GM12878 (cell line): ENCODE measurements around the gene OPRD1. TPM values are rescaled to one million over a fixed set of nuclear protein-coding genes. Genes with fewer than 3 reads are reported as not detected.

ENCODE experiments used
- ATAC-seq: fragments of 200-7000 bp; cut with Tn5 transposase; 3 replicates; pipeline ENCODE4 v1.9.1; 2020; ENCODE audit warnings: mild to moderate bottlenecking, moderate library complexity
- BruUV-seq: library from RNA; stranded (reverse); fragments of 400-500 nt; replicated peaks from 2 replicates; lab custom pipeline; 2021; lab: Mats Ljungman, UMichigan
- CTCF ChIA-PET: fragments of 300-600 bp; sonication (Branson Sonifier 250); formaldehyde crosslinking; extraction: SDS; loops from one replicate; lab custom pipeline; 2021; ENCODE audit warnings: inconsistent platforms; lab: Yijun Ruan, JAX
- POLR2A ChIA-PET: fragments of 350-600 bp; formaldehyde crosslinking; extraction: SDS; loops from one replicate; lab custom pipeline; 2021; ENCODE audit warnings: inconsistent platforms; lab: Charles Lee
- RAD21 ChIA-PET: fragments of 300-600 bp; sonication (Branson Sonifier 250); formaldehyde crosslinking; loops from one replicate; lab custom pipeline; 2023; ENCODE audit warnings: antibody characterized with exemption; ENCODE audit not compliant: unreplicated experiment; lab: Charles Lee
- SMC1A ChIA-PET: fragments of 300-600 bp; sonication (Branson Sonifier 250); formaldehyde crosslinking; loops from one replicate; lab custom pipeline; 2023; ENCODE audit not compliant: unreplicated experiment, uncharacterized antibody; lab: Charles Lee
- DNase-seq: peaks from one replicate; pipeline ENCODE4 v3.0.0-alpha.2; 2011; ENCODE audit warnings: low read depth, low spot score
- FAIRE-seq: peaks from 3 replicates; lab custom pipeline; 2011; peaks lifted over from hg19 to GRCh38; lab: Jason Lieb, UNC
- H2AFZ ChIP-seq: 2 replicates; pipeline ENCODE4 v1.6.0; 2011; ENCODE audit warnings: low read depth, low read length, control low read depth; ENCODE audit not compliant: control insufficient read depth
- H3K27ac ChIP-seq: 2 replicates; pipeline ENCODE4 v1.5.1; 2011; ENCODE audit warnings: control low read depth; ENCODE audit not compliant: control insufficient read depth, insufficient read depth
- H3K27me3 ChIP-seq, 2 experiments: replicated peaks in 1 of 2; 2 replicates each; pipeline versions ENCODE4 v1.6.0 to v1.6.1; 2011; ENCODE audit warnings: low read length in 1 of 2; ENCODE audit not compliant: control insufficient read depth in 2 of 2, insufficient read depth in 2 of 2
- H3K36me3 ChIP-seq, 2 experiments: 2 replicates each; pipeline ENCODE4 v1.5.1; 2011; ENCODE audit warnings: low read length in 1 of 2; ENCODE audit not compliant: control insufficient read depth in 2 of 2, insufficient read depth in 2 of 2
- H3K4me1 ChIP-seq: 2 replicates; pipeline ENCODE4 v1.6.1; 2011; ENCODE audit warnings: mild to moderate bottlenecking, low read length, moderate library complexity, mixed read lengths; ENCODE audit not compliant: control insufficient read depth, insufficient read depth
- H3K4me2 ChIP-seq: 2 replicates; pipeline ENCODE4 v1.6.0; 2011; ENCODE audit warnings: control low read depth; ENCODE audit not compliant: control insufficient read depth, insufficient read depth
- H3K4me3 ChIP-seq: fragments of 200-600 bp; sonication (generic); 2 replicates; pipeline ENCODE4 v1.5.1; 2016
- H3K79me2 ChIP-seq: 2 replicates; pipeline ENCODE4 v1.6.0; 2011; ENCODE audit warnings: low read length; ENCODE audit not compliant: control insufficient read depth, insufficient read depth
- H3K9ac ChIP-seq: 2 replicates; pipeline ENCODE4 v1.8.0; 2011; ENCODE audit warnings: low read length, control low read depth, mixed read lengths; ENCODE audit not compliant: control insufficient read depth, insufficient read depth
- H3K9me3 ChIP-seq: replicated peaks from 3 replicates; pipeline ENCODE4 v1.5.1; 2011; ENCODE audit warnings: mild to moderate bottlenecking, low read length; ENCODE audit not compliant: control insufficient read depth, insufficient read depth
- H4K20me1 ChIP-seq: 2 replicates; pipeline ENCODE4 v1.6.0; 2011; ENCODE audit not compliant: control insufficient read depth, insufficient read depth
- ETV6 ChIP-seq, 2 experiments: fragments of 450-650 bp in 1 of 2; IDR thresholded peaks in 1 of 2; conservative IDR thresholded peaks in 1 of 2; 2 replicates each; pipeline ENCODE4 v1.6.1; 2014; ENCODE audit warnings: antibody characterized with exemption in 1 of 2, borderline replicate concordance in 1 of 2, low read depth in 1 of 2, mild to moderate bottlenecking in 1 of 2, moderate library complexity in 1 of 2
- HCFC1 ChIP-seq: fragments of 150-350 bp; IDR thresholded peaks from 2 replicates; pipeline ENCODE4 v1.6.1; 2014; ENCODE audit warnings: low read length
- MTA2 ChIP-seq: fragments of 450-650 bp; IDR thresholded peaks from 2 replicates; pipeline ENCODE4 v1.6.1; 2016; ENCODE audit warnings: low read depth, mild to moderate bottlenecking, moderate library complexity
- POLR2AphosphoS5 ChIP-seq: IDR thresholded peaks from 2 replicates; pipeline ENCODE4 v1.6.1; 2011; ENCODE audit warnings: mild to moderate bottlenecking, low read length, inconsistent platforms
- RCOR1 ChIP-seq: conservative IDR thresholded peaks from 2 replicates; pipeline ENCODE4 v1.6.1; 2012; ENCODE audit warnings: low read depth, low read length, improper control_type of control experiment
- RELA ChIP-seq: fragments of 450-650 bp; IDR thresholded peaks from 2 replicates; pipeline ENCODE4 v1.8.0; 2014; ENCODE audit warnings: borderline replicate concordance; ENCODE audit not compliant: partially characterized antibody
- SP1 ChIP-seq: IDR thresholded peaks from one replicate; pipeline ENCODE4 v1.6.1; 2011; ENCODE audit warnings: low read depth, low read length
- SUZ12 ChIP-seq: fragments of 200-600 bp; sonication (generic); IDR thresholded peaks from one replicate; pipeline ENCODE4 v1.6.1; 2018; ENCODE audit warnings: antibody characterized with exemption, mild to moderate bottlenecking; ENCODE audit not compliant: unreplicated experiment
- ZNF384 ChIP-seq: IDR thresholded peaks from 2 replicates; pipeline ENCODE4 v1.6.1; 2012; ENCODE audit warnings: low read depth, mild to moderate bottlenecking, low read length, improper control_type of control experiment, borderline replicate concordance
- WGBS: methylation state at CpG from one replicate; pipeline ENCODE4 v1.1.6; 2016; ENCODE audit warnings: low lambda C conversion rate; ENCODE audit not compliant: insufficient replicate concordance, insufficient coverage; ENCODE audit errors: missing lambda C conversion rate; 5-methylcytosine and 5-hydroxymethylcytosine counted together
- in situ Hi-C: fragments of 300-500 bp; cut with MboI; formaldehyde crosslinking; loops from 9 replicates; pipeline ENCODE4 v1.14.3; 2018; ENCODE audit warnings: mixed read lengths
- intact Hi-C: fragments of 100-400 bp; cut with micrococcal nuclease; formaldehyde crosslinking; loops from one replicate; pipeline ENCODE4 v1.14.2; 2022; ENCODE audit not compliant: unreplicated experiment
- polyA plus RNA-seq, 11 experiments: library from polyadenylated mRNA; depleted of rRNA in 4 of 11; unstranded in 6 of 11; stranded (reverse) in 5 of 11; fragments of >200 nt; fragmentation: Nextera tagmentation in 4 of 11; fragmentation: Illumina TruSeq in 1 of 11; extraction: Ambion mirVana in 4 of 11; extraction: Trizol in 1 of 11; gene quantifications; 1 replicate in 1 of 11; 2 replicates in 10 of 11; pipeline versions ENCODE4 v1.2.1 to v1.2.3, GENCODE V29; 2011 to 2016; ENCODE audit warnings: inconsistent platforms in 2 of 11, missing spikeins in 2 of 11, low read depth in 1 of 11
- total RNA-seq, 4 experiments: library from RNA; depleted of rRNA in 3 of 4; stranded (reverse); fragments of >200 nt in 3 of 4; fragmentation: Illumina TruSeq in 1 of 4; extraction: Trizol in 1 of 4; gene quantifications; 2 replicates each; pipeline versions ENCODE4 v1.2.1 to v1.2.3, GENCODE V29; 2013 to 2021
- TF ChIP-seq, protein P1 (sequence below): fragments of 450-650 bp; IDR thresholded peaks from 2 replicates; pipeline ENCODE4 v1.6.1; 2017; ENCODE audit warnings: mild to moderate bottlenecking, moderate library complexity
- TF ChIP-seq, protein P2 (sequence below): IDR thresholded peaks from 2 replicates; pipeline ENCODE4 v1.6.1; 2011; ENCODE audit warnings: mild to moderate bottlenecking, low read depth, low read length, moderate library complexity; ENCODE audit not compliant: insufficient replicate concordance
- TF ChIP-seq, protein P3 (sequence below): fragments of 450-650 bp; IDR thresholded peaks from 2 replicates; pipeline ENCODE4 v1.6.1; 2016; ENCODE audit warnings: mild to moderate bottlenecking

The OPRD1 gene
- total and polyA plus RNA-seq, 10 of the 15 experiments (the other 5 are each of a cell fraction or from before 2014, with no cell fraction given), result 0.02 TPM; not detected in 8

DNA sequence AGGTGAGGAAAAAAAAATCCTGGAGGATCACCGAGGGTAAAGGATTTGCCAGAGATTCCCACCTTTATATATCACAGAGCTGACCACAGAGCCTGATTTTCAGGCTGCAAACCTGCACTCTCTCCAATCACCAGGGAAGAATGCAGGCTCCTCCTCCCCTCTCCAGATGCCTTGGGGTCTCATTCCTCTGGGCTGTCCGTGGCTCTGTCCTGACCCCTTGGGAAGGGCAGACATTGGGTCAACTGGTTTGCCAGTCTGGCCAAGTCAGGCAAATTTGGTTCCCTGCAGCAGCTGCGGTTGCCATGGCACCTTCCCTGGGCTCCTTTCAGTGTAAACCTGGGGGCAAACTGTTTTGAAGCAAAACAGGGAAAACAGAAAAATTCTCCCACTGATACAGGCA, 11.6 kb upstream of the OPRD1 start:
- RAD21 ChIA-PET, result no interaction called here
- POLR2A ChIA-PET, result interaction anchor here (0.6 kb wide), 1 partner anchor 812 kb away, joined by 10 read pairs; no protein-coding TSS in a partner anchor
- Histone ChIP-seq H3K4me1 (no peaks in the 10 kb centered on the region), H3K27ac (no peak overlapping the region), H3K36me3 (no peaks in the 10 kb centered on the region), H3K9ac (no peak overlapping the region), H3K9me3 (no peaks in the 10 kb centered on the region; the same call in 2 of the 3 replicates), H2AFZ (no peak overlapping the region), H3K79me2 (no peaks in the 10 kb centered on the region), H3K27me3 (no peaks in the 10 kb centered on the region), H3K4me2 (no peak overlapping the region), H3K4me3 (no peak overlapping the region), H4K20me1 (no peaks in the 10 kb centered on the region)
- SMC1A ChIA-PET, result no interaction called here
- TF ChIP-seq RELA (no peak), MTA2 (no peak), ZNF384 (no peak), RCOR1 (no peak), POLR2AphosphoS5 (no peak), SP1 (no peak), HCFC1 (no peak), SUZ12 (no peak), ETV6 (conservative IDR thresholded peaks at IDR 0.05 in 1 of 2, IDR thresholded peaks at IDR 0.05 in 1 of 2; ENCODE audit: borderline replicate concordance in 1 of 2, low read depth in 1 of 2) (no peak)
- TF ChIP-seq, protein P1, sequence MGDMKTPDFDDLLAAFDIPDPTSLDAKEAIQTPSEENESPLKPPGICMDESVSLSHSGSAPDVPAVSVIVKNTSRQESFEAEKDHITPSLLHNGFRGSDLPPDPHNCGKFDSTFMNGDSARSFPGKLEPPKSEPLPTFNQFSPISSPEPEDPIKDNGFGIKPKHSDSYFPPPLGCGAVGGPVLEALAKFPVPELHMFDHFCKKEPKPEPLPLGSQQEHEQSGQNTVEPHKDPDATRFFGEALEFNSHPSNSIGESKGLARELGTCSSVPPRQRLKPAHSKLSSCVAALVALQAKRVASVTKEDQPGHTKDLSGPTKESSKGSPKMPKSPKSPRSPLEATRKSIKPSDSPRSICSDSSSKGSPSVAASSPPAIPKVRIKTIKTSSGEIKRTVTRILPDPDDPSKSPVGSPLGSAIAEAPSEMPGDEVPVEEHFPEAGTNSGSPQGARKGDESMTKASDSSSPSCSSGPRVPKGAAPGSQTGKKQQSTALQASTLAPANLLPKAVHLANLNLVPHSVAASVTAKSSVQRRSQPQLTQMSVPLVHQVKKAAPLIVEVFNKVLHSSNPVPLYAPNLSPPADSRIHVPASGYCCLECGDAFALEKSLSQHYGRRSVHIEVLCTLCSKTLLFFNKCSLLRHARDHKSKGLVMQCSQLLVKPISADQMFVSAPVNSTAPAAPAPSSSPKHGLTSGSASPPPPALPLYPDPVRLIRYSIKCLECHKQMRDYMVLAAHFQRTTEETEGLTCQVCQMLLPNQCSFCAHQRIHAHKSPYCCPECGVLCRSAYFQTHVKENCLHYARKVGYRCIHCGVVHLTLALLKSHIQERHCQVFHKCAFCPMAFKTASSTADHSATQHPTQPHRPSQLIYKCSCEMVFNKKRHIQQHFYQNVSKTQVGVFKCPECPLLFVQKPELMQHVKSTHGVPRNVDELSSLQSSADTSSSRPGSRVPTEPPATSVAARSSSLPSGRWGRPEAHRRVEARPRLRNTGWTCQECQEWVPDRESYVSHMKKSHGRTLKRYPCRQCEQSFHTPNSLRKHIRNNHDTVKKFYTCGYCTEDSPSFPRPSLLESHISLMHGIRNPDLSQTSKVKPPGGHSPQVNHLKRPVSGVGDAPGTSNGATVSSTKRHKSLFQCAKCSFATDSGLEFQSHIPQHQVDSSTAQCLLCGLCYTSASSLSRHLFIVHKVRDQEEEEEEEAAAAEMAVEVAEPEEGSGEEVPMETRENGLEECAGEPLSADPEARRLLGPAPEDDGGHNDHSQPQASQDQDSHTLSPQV, result no peak
- TF ChIP-seq, protein P2, sequence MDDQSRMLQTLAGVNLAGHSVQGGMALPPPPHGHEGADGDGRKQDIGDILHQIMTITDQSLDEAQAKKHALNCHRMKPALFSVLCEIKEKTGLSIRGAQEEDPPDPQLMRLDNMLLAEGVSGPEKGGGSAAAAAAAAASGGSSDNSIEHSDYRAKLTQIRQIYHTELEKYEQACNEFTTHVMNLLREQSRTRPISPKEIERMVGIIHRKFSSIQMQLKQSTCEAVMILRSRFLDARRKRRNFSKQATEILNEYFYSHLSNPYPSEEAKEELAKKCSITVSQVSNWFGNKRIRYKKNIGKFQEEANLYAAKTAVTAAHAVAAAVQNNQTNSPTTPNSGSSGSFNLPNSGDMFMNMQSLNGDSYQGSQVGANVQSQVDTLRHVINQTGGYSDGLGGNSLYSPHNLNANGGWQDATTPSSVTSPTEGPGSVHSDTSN, result no peak
- TF ChIP-seq, protein P3, sequence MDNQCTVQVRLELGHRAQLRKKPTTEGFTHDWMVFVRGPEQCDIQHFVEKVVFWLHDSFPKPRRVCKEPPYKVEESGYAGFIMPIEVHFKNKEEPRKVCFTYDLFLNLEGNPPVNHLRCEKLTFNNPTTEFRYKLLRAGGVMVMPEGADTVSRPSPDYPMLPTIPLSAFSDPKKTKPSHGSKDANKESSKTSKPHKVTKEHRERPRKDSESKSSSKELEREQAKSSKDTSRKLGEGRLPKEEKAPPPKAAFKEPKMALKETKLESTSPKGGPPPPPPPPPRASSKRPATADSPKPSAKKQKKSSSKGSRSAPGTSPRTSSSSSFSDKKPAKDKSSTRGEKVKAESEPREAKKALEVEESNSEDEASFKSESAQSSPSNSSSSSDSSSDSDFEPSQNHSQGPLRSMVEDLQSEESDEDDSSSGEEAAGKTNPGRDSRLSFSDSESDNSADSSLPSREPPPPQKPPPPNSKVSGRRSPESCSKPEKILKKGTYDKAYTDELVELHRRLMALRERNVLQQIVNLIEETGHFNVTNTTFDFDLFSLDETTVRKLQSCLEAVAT, result no peak
- DNase-seq, result no peak
- intact Hi-C loops (no loop called here), in situ Hi-C loops (no loop called here)
- 0% methylated on average over 3 of the region's 3 CpGs for WGBS
- BruUV-seq, result no TSS peak
- CTCF ChIA-PET, result interaction anchor here (0.6 to 1.0 kb wide), 2 partner anchors 74 to 77 kb away, joined by 3 to 4 read pairs; no protein-coding TSS in a partner anchor
- no peak for FAIRE-seq
- ATAC-seq, result no peak
